Loucy (cell line): ENCODE results near the gene ATP9A.
"Not testable (repeated sequence)": the region's sequence is repeated elsewhere in the genome, so short reads cannot be mapped to it uniquely, and the experiment has no call there.

ENCODE experiments used
- H2AFZ ChIP-seq: fragments of 200-600 bp; sonication (generic); 2 replicates; pipeline ENCODE4 v1.6.0; 2016; ENCODE audit warnings: antibody characterized with exemption, mild to moderate bottlenecking, low read length, moderate library complexity
- H3F3A ChIP-seq: fragments of 200-600 bp; 2 replicates; pipeline ENCODE4 v1.6.0; 2016; ENCODE audit warnings: antibody characterized with exemption, low read depth, mild to moderate bottlenecking
- H3K27me3 ChIP-seq: fragments of 200-600 bp; sonication (generic); 2 replicates; pipeline ENCODE4 v1.6.1; 2014; ENCODE audit warnings: low read length, mild to moderate bottlenecking; ENCODE audit not compliant: insufficient read depth, poor library complexity, severe bottlenecking
- H3K36me3 ChIP-seq: fragments of 200-600 bp; sonication (generic); 2 replicates; pipeline ENCODE4 v1.6.1; 2016; ENCODE audit warnings: low read length; ENCODE audit not compliant: insufficient read depth
- H3K4me1 ChIP-seq: fragments of 200-600 bp; sonication (generic); 2 replicates; pipeline ENCODE4 v1.5.1; 2014; ENCODE audit warnings: low read length, mild to moderate bottlenecking; ENCODE audit not compliant: insufficient read depth, poor library complexity, severe bottlenecking
- H3K4me2 ChIP-seq: fragments of 200-600 bp; sonication (generic); 2 replicates; pipeline ENCODE4 v1.6.0; 2014; ENCODE audit warnings: antibody characterized with exemption, low read length, low read depth, mild to moderate bottlenecking; ENCODE audit not compliant: poor library complexity, severe bottlenecking
- H3K4me3 ChIP-seq: fragments of 200-600 bp; sonication (generic); 2 replicates; pipeline ENCODE4 v1.5.1; 2014; ENCODE audit warnings: low read length, mild to moderate bottlenecking, mixed read lengths; ENCODE audit not compliant: poor library complexity, severe bottlenecking
- H3K79me2 ChIP-seq: fragments of 200-600 bp; sonication (generic); 2 replicates; pipeline ENCODE4 v1.6.1; 2014; ENCODE audit warnings: low read length; ENCODE audit not compliant: insufficient read depth
- H3K9ac ChIP-seq: fragments of 200-600 bp; sonication (generic); 2 replicates; pipeline ENCODE4 v1.6.0; 2014; ENCODE audit warnings: mild to moderate bottlenecking, low read depth, low read length, moderate library complexity; ENCODE audit not compliant: poor library complexity, severe bottlenecking
- H3K9me2 ChIP-seq: fragments of 200-600 bp; sonication (generic); replicated peaks from 2 replicates; pipeline ENCODE4 v1.6.1; 2016; ENCODE audit warnings: low read depth, low read length, mixed read lengths
- H3K9me3 ChIP-seq: fragments of 200-600 bp; sonication (generic); 2 replicates; pipeline ENCODE4 v1.6.1; 2014; ENCODE audit warnings: mild to moderate bottlenecking, antibody characterized with exemption, low read length, low read depth; ENCODE audit not compliant: insufficient read depth
- H4K20me1 ChIP-seq: fragments of 200-600 bp; sonication (generic); 2 replicates; pipeline ENCODE4 v1.6.0; 2014; ENCODE audit warnings: antibody characterized with exemption, low read length, mild to moderate bottlenecking; ENCODE audit not compliant: insufficient read depth, poor library complexity, severe bottlenecking
- CTCF ChIP-seq: fragments of 200-600 bp; sonication (generic); conservative IDR thresholded peaks from 2 replicates; pipeline ENCODE4 v1.5.1; 2014; ENCODE audit warnings: mild to moderate bottlenecking, antibody characterized with exemption, low read length
- EZH2phosphoT487 ChIP-seq: fragments of 200-600 bp; IDR thresholded peaks from 2 replicates; pipeline ENCODE4 v1.6.1; 2018; ENCODE audit warnings: antibody characterized with exemption, mild to moderate bottlenecking, moderate library complexity, borderline replicate concordance

The ATP9A gene

GRCh38 chr20:51740838-51741237 lies 27.4 kb downstream of the ATP9A start:
- no peaks in the 10 kb centered on the region for H3F3A ChIP-seq
- no peaks in the 10 kb centered on the region for H3K9me3 ChIP-seq
- no peaks in the 10 kb centered on the region for H4K20me1 ChIP-seq
- TF ChIP-seq EZH2phosphoT487 (no peak), CTCF (no peak)
- H3K27me3 ChIP-seq = no peaks in the 10 kb centered on the region
- H3K9me2 ChIP-seq = no peaks in the 10 kb centered on the region
- no peaks in the 10 kb centered on the region for H3K36me3 ChIP-seq
- no peaks in the 10 kb centered on the region for H3K4me1 ChIP-seq
- no peak overlapping the region for H3K4me2 ChIP-seq
- no peaks in the 10 kb centered on the region for H3K79me2 ChIP-seq
- H3K4me3 ChIP-seq = no peak overlapping the region
- H2AFZ ChIP-seq = no peak overlapping the region
- no peak overlapping the region for H3K9ac ChIP-seq

- H3K9me3 ChIP-seq, H4K20me1 ChIP-seq, H3K4me1 ChIP-seq, H3K4me3 ChIP-seq, H3K79me2 ChIP-seq, H3K9me2 ChIP-seq, H3K4me2 ChIP-seq, H3K27me3 ChIP-seq, H2AFZ ChIP-seq, H3K9ac ChIP-seq, H3K36me3 ChIP-seq, H3F3A ChIP-seq: not testable (repeated sequence)
Measured at GRCh38 chr20:51740308-51740707, 27.9 kb downstream of the ATP9A start.

GRCh38 chr20:51739722-51740249 lies 28.4 kb downstream of the ATP9A start:
- no peaks in the 10 kb centered on the region for H3K79me2 ChIP-seq
- no peaks in the 10 kb centered on the region for H3K36me3 ChIP-seq
- H3K4me1 ChIP-seq = no peaks in the 10 kb centered on the region
- H2AFZ ChIP-seq = no peak overlapping the region
- no peaks in the 10 kb centered on the region for H4K20me1 ChIP-seq
- no peak overlapping the region for H3K4me3 ChIP-seq
- H3F3A ChIP-seq = no peaks in the 10 kb centered on the region
- TF ChIP-seq EZH2phosphoT487 (no peak), CTCF (no peak)
- H3K9ac ChIP-seq = no peak overlapping the region
- H3K4me2 ChIP-seq = no peak overlapping the region
- no peaks in the 10 kb centered on the region for H3K9me3 ChIP-seq
- H3K27me3 ChIP-seq = no peaks in the 10 kb centered on the region
- H3K9me2 ChIP-seq = no peaks in the 10 kb centered on the region

GRCh38 chr20:51738877-51739447 lies 29.2 kb downstream of the ATP9A start:
- Histone ChIP-seq H3K79me2 (no peaks in the 10 kb centered on the region), H3K4me1 (no peaks in the 10 kb centered on the region)
- TF ChIP-seq CTCF = no peak
- no peak for TF ChIP-seq EZH2phosphoT487

GRCh38 chr20:51738261-51738660 lies 29.9 kb downstream of the ATP9A start:
- not testable (repeated sequence) for H2AFZ ChIP-seq, H3K9me2 ChIP-seq, H3K4me1 ChIP-seq, H3K36me3 ChIP-seq, H4K20me1 ChIP-seq, H3F3A ChIP-seq, H3K4me3 ChIP-seq, H3K79me2 ChIP-seq, H3K9ac ChIP-seq, H3K9me3 ChIP-seq, H3K27me3 ChIP-seq, H3K4me2 ChIP-seq

More at GRCh38 chr20:51738877-51739447, 29.2 kb downstream of the ATP9A start:
- no peaks in the 10 kb centered on the region for H3F3A ChIP-seq
- H3K4me3 ChIP-seq = no peak overlapping the region
- no peak overlapping the region for H3K9ac ChIP-seq
- H2AFZ ChIP-seq = no peak overlapping the region
- no peaks in the 10 kb centered on the region for H3K27me3 ChIP-seq
- no peaks in the 10 kb centered on the region for H3K9me3 ChIP-seq
- no peak overlapping the region for H3K4me2 ChIP-seq
- no peaks in the 10 kb centered on the region for H4K20me1 ChIP-seq
- H3K36me3 ChIP-seq = no peaks in the 10 kb centered on the region
- H3K9me2 ChIP-seq = no peaks in the 10 kb centered on the region
